Central memory CD8-positive, alpha-beta T cell (primary cell): ENCODE data around the gene MACROD2.

Experiments used
- ATAC-seq: fragments of 150-1000 bp; cut with Tn5 transposase; replicated peaks from 2 replicates; pipeline ENCODE4 v1.10.0; 2022; ENCODE audit warnings: mild to moderate bottlenecking, moderate FRiP score, moderate number of reproducible peaks; ENCODE audit not compliant: poor library complexity, severe bottlenecking; ENCODE audit errors: extremely low read depth
- DNase-seq, 2 donors: peaks; one replicate each; pipeline ENCODE4 v3.0.0; 2021; ENCODE audit warnings: low spot score in 2 of 2
- H3K27ac Mint-ChIP-seq: one replicate; pipeline ENCODE4 v1.8.0; 2022; ENCODE audit warnings: low read depth, mild to moderate bottlenecking, moderate library complexity, mixed read lengths
- H3K27me3 Mint-ChIP-seq: one replicate; pipeline ENCODE4 v1.8.0; 2022; ENCODE audit warnings: mixed read lengths
- H3K36me3 Mint-ChIP-seq: one replicate; pipeline ENCODE4 v1.8.0; 2022; ENCODE audit warnings: mild to moderate bottlenecking, moderate library complexity, mixed read lengths; ENCODE audit not compliant: insufficient read depth
- H3K4me1 Mint-ChIP-seq: one replicate; pipeline ENCODE4 v1.8.0; 2022; ENCODE audit warnings: mixed read lengths
- H3K4me3 Mint-ChIP-seq: one replicate; pipeline ENCODE4 v1.8.0; 2022; ENCODE audit warnings: mild to moderate bottlenecking, moderate library complexity, mixed read lengths
- H3K9me3 Mint-ChIP-seq: one replicate; pipeline ENCODE4 v1.8.0; 2022; ENCODE audit warnings: mixed read lengths

MACROD2 gene

GRCh38 chr20:15563836-15564235 is 1568.5 kb downstream of the MACROD2 start:
- Mint-ChIP-seq H3K27me3 (no peaks in the 10 kb centered on the region), H3K36me3 (no peaks in the 10 kb centered on the region), H3K27ac (no peak overlapping the region), H3K9me3 (peaks cover 5% of the 10 kb centered on the region), H3K4me3 (no peak overlapping the region), H3K4me1 (no peaks in the 10 kb centered on the region)
- ATAC-seq = no peak
- no peak for DNase-seq

GRCh38 chr20:15564981-15565380 is 1569.7 kb downstream of the MACROD2 start:
- no peaks in the 10 kb centered on the region for H3K27me3 Mint-ChIP-seq
- H3K27ac Mint-ChIP-seq = no peak overlapping the region
- H3K4me1 Mint-ChIP-seq = no peaks in the 10 kb centered on the region
- H3K4me3 Mint-ChIP-seq = no peak overlapping the region
- no peak for DNase-seq
- no peak for ATAC-seq
- H3K9me3 Mint-ChIP-seq = peaks cover 5% of the 10 kb centered on the region
- H3K36me3 Mint-ChIP-seq = no peaks in the 10 kb centered on the region

- Mint-ChIP-seq H3K27me3 (no peaks in the 10 kb centered on the region), H3K4me1 (no peaks in the 10 kb centered on the region), H3K9me3 (peaks cover 5% of the 10 kb centered on the region), H3K27ac (no peak overlapping the region), H3K36me3 (no peaks in the 10 kb centered on the region), H3K4me3 (no peak overlapping the region)
- DNase-seq = no peak
- no peak for ATAC-seq
These were observed 1570.5 kb downstream of the MACROD2 start for GRCh38 chr20:15565786-15566185.

GRCh38 chr20:15567219-15567618 is 1571.9 kb downstream of the MACROD2 start:
- Mint-ChIP-seq H3K4me1 (no peaks in the 10 kb centered on the region), H3K36me3 (no peaks in the 10 kb centered on the region)
- ATAC-seq = no peak

GRCh38 chr20:15570156-15570555 is 1574.8 kb downstream of the MACROD2 start:
- no peak for ATAC-seq
- Mint-ChIP-seq H3K36me3 (no peaks in the 10 kb centered on the region), H3K27ac (no peak overlapping the region), H3K4me1 (no peaks in the 10 kb centered on the region), H3K9me3 (peaks cover 7% of the 10 kb centered on the region), H3K4me3 (no peak overlapping the region), H3K27me3 (no peaks in the 10 kb centered on the region)
- DNase-seq = no peak

More at GRCh38 chr20:15567219-15567618, 1571.9 kb downstream of the MACROD2 start:
- H3K9me3 Mint-ChIP-seq = peaks cover 5% of the 10 kb centered on the region
- H3K4me3 Mint-ChIP-seq = no peak overlapping the region
- no peak overlapping the region for H3K27ac Mint-ChIP-seq
- no peaks in the 10 kb centered on the region for H3K27me3 Mint-ChIP-seq
- DNase-seq = no peak

GRCh38 chr20:15571056-15571455 is 1575.7 kb downstream of the MACROD2 start:
- Mint-ChIP-seq H3K36me3 (no peaks in the 10 kb centered on the region), H3K4me1 (no peaks in the 10 kb centered on the region), H3K27me3 (no peaks in the 10 kb centered on the region), H3K4me3 (no peak overlapping the region), H3K27ac (no peak overlapping the region), H3K9me3 (peaks cover 13% of the 10 kb centered on the region)
- DNase-seq = no peak
- ATAC-seq = no peak

- Mint-ChIP-seq H3K4me1 (no peaks in the 10 kb centered on the region), H3K36me3 (no peaks in the 10 kb centered on the region), H3K27ac (no peak overlapping the region), H3K4me3 (no peak overlapping the region), H3K27me3 (no peaks in the 10 kb centered on the region), H3K9me3 (peaks cover 15% of the 10 kb centered on the region)
- DNase-seq = no peak
- ATAC-seq = no peak
These were observed 1579.9 kb downstream of the MACROD2 start for GRCh38 chr20:15575255-15575654.

GRCh38 chr20:15576411-15576810 is 1581.1 kb downstream of the MACROD2 start:
- no peaks in the 10 kb centered on the region for H3K27me3 Mint-ChIP-seq
- H3K36me3 Mint-ChIP-seq = no peaks in the 10 kb centered on the region
- H3K4me1 Mint-ChIP-seq = no peaks in the 10 kb centered on the region
- ATAC-seq = no peak
- no peak for DNase-seq
- H3K27ac Mint-ChIP-seq = no peak overlapping the region
- H3K4me3 Mint-ChIP-seq = no peak overlapping the region
- peaks cover 18% of the 10 kb centered on the region for H3K9me3 Mint-ChIP-seq

- Mint-ChIP-seq H3K36me3 (no peaks in the 10 kb centered on the region), H3K27ac (no peak overlapping the region), H3K4me1 (no peaks in the 10 kb centered on the region), H3K27me3 (no peaks in the 10 kb centered on the region), H3K4me3 (no peak overlapping the region), H3K9me3 (peaks cover 21% of the 10 kb centered on the region)
- ATAC-seq (no peak), DNase-seq (no peak)
These were observed 1582.8 kb downstream of the MACROD2 start for GRCh38 chr20:15578113-15578512.

- peaks cover 21% of the 10 kb centered on the region for H3K9me3 Mint-ChIP-seq
- DNase-seq (no peak), ATAC-seq (no peak)
- no peak overlapping the region for H3K27ac Mint-ChIP-seq
- no peaks in the 10 kb centered on the region for H3K27me3 Mint-ChIP-seq
- no peaks in the 10 kb centered on the region for H3K4me1 Mint-ChIP-seq
- no peak overlapping the region for H3K4me3 Mint-ChIP-seq
- H3K36me3 Mint-ChIP-seq = no peaks in the 10 kb centered on the region
These were observed 1584.4 kb downstream of the MACROD2 start for GRCh38 chr20:15579688-15580087.

GRCh38 chr20:15582146-15582760 is 1586.9 kb downstream of the MACROD2 start:
- H3K27me3 Mint-ChIP-seq = no peaks in the 10 kb centered on the region
- H3K27ac Mint-ChIP-seq = no peak overlapping the region
- DNase-seq (no peak), ATAC-seq (no peak)
- no peaks in the 10 kb centered on the region for H3K4me1 Mint-ChIP-seq
- no peak overlapping the region for H3K4me3 Mint-ChIP-seq
- H3K36me3 Mint-ChIP-seq = no peaks in the 10 kb centered on the region
- peaks cover 11% of the 10 kb centered on the region for H3K9me3 Mint-ChIP-seq

GRCh38 chr20:15584507-15584906 is 1589.2 kb downstream of the MACROD2 start:
- Mint-ChIP-seq H3K27me3 (no peaks in the 10 kb centered on the region), H3K9me3 (peaks cover 6% of the 10 kb centered on the region), H3K4me1 (no peaks in the 10 kb centered on the region), H3K4me3 (no peak overlapping the region), H3K36me3 (no peaks in the 10 kb centered on the region), H3K27ac (no peak overlapping the region)
- no peak for ATAC-seq
- DNase-seq = no peak

- no peaks in the 10 kb centered on the region for H3K36me3 Mint-ChIP-seq
- DNase-seq (no peak), ATAC-seq (no peak)
- no peak overlapping the region for H3K4me3 Mint-ChIP-seq
- peaks cover 5% of the 10 kb centered on the region for H3K9me3 Mint-ChIP-seq
- H3K4me1 Mint-ChIP-seq = no peaks in the 10 kb centered on the region
- no peaks in the 10 kb centered on the region for H3K27me3 Mint-ChIP-seq
- no peak overlapping the region for H3K27ac Mint-ChIP-seq
These were observed 1597.8 kb downstream of the MACROD2 start for GRCh38 chr20:15593081-15593480.
